Esophagus squamous epithelium (tissue), 5 donors: ENCODE results near the gene CAMK4. TPM values are rescaled to one million over a fixed set of nuclear protein-coding genes. Genes with fewer than 3 reads are reported as not detected.

Source experiments
- DNase-seq: peaks from one replicate; lab custom pipeline; 2025; lab: John Stamatoyannopoulos, UW
- H3K27ac ChIP-seq, 4 donors: fragments of 200-600 bp; sonication (generic); one replicate each; pipeline ENCODE4 v1.5.1; 2016 to 2019; ENCODE audit warnings: mild to moderate bottlenecking in 1 of 4
- H3K27me3 ChIP-seq, 4 donors: fragments of 200-600 bp; sonication (generic); 1 replicate in 3 of 4; 2 replicates in 1 of 4; pipeline versions ENCODE4 v1.5.1 to v1.6.0; 2017 to 2021; ENCODE audit warnings: antibody characterized with exemption in 1 of 4
- H3K36me3 ChIP-seq, 3 donors: fragments of 200-600 bp; sonication (generic); one replicate each; pipeline ENCODE4 v1.5.1; 2016 to 2019
- H3K4me1 ChIP-seq, 3 donors: fragments of 200-600 bp; sonication (generic); one replicate each; pipeline ENCODE4 v1.5.1; 2017 to 2019
- H3K4me3 ChIP-seq, 4 donors: fragments of 200-600 bp; sonication (generic); 1 replicate in 3 of 4; 2 replicates in 1 of 4; pipeline ENCODE4 v1.5.1; 2016 to 2019; ENCODE audit warnings: mild to moderate bottlenecking in 2 of 4, moderate library complexity in 1 of 4
- H3K9me3 ChIP-seq, 3 donors: fragments of 200-600 bp; sonication (generic); one replicate each; pipeline ENCODE4 v1.5.1; 2016 to 2019
- CTCF ChIP-seq, 6 experiments: fragments of 450-650 bp in 4 of 6; fragments of 200-600 bp in 2 of 6; sonication (generic) in 2 of 6; IDR thresholded peaks; one replicate each; pipeline ENCODE4 v1.5.1; 2016 to 2019; ENCODE audit warnings: antibody characterized with exemption in 6 of 6, mild to moderate bottlenecking in 4 of 6, moderate library complexity in 4 of 6
- POLR2A ChIP-seq, 4 donors: fragments of 450-650 bp; IDR thresholded peaks; one replicate each; pipeline ENCODE4 v1.6.1; 2017; ENCODE audit warnings: antibody characterized with exemption in 4 of 4, mild to moderate bottlenecking in 4 of 4, moderate library complexity in 3 of 4
- WGBS, 2 donors: methylation state at CpG; one replicate each; pipeline ENCODE4 v1.1.5; 2018; 5-methylcytosine and 5-hydroxymethylcytosine counted together
- intact Hi-C: fragments of 100-400 bp; cut with DNase I; formaldehyde crosslinking; loops from one replicate; pipeline ENCODE4 v1.15.0; 2022
- total RNA-seq, 4 donors: library from RNA; depleted of rRNA; stranded (reverse); fragments of >200 nt; gene quantifications; one replicate each; pipeline ENCODE4 v1.1.0, GENCODE V29; 2016
- donor health status: DM: yes; HTN: yes; CAD: no.

The CAMK4 gene
- total RNA-seq, 4 donors from 2014 or later: 1.5 to 3.2 (median 2.6) TPM

GRCh38 chr5:111284825-111285224 is 60.6 kb downstream of the CAMK4 start:
- no peaks in the 10 kb centered on the region for H3K36me3 ChIP-seq
- WGBS, 2 donors: 68 to 70% methylated on average over 2 of the region's 2 CpGs
- intact Hi-C loops: loop anchor here (5.0 kb wide), 1 partner anchor 118 kb away; no protein-coding TSS in a partner anchor

GRCh38 chr5:111294551-111294950 is 70.4 kb downstream of the CAMK4 start:
- Histone ChIP-seq H3K4me3 (no peak overlapping the region), H3K4me1 (no peaks in the 10 kb centered on the region), H3K27me3 (no peaks in the 10 kb centered on the region), H3K9me3 (no peaks in the 10 kb centered on the region), H3K36me3 (no peaks in the 10 kb centered on the region), H3K27ac (no peak overlapping the region)
- DNase-seq: no peak
- intact Hi-C loops: no loop called here
- TF ChIP-seq CTCF (IDR thresholded peaks at IDR 0.05): no peak
- no peak for TF ChIP-seq POLR2A (IDR thresholded peaks at IDR 0.05)

More at GRCh38 chr5:111284825-111285224, 60.6 kb downstream of the CAMK4 start:
- H3K9me3 ChIP-seq: no peaks in the 10 kb centered on the region
- H3K4me1 ChIP-seq: no peaks in the 10 kb centered on the region
- no peak overlapping the region for H3K4me3 ChIP-seq
- no peak for DNase-seq
- TF ChIP-seq CTCF (IDR thresholded peaks at IDR 0.05) (no peak), POLR2A (IDR thresholded peaks at IDR 0.05) (no peak)
- H3K27ac ChIP-seq: no peak overlapping the region
- no peaks in the 10 kb centered on the region for H3K27me3 ChIP-seq

GRCh38 chr5:111295649-111296048 is 71.5 kb downstream of the CAMK4 start:
- Histone ChIP-seq H3K9me3 (no peaks in the 10 kb centered on the region), H3K27ac (no peak overlapping the region), H3K4me1 (no peaks in the 10 kb centered on the region), H3K27me3 (no peaks in the 10 kb centered on the region), H3K36me3 (no peaks in the 10 kb centered on the region), H3K4me3 (no peak overlapping the region)
- DNase-seq: no peak
- TF ChIP-seq POLR2A (IDR thresholded peaks at IDR 0.05): no peak
- TF ChIP-seq CTCF (IDR thresholded peaks at IDR 0.05): no peak
- intact Hi-C loops: no loop called here
- 87 to 94% methylated on average over 3 of the region's 3 CpGs for WGBS, 2 donors

GRCh38 chr5:111296570-111296969 is 72.4 kb downstream of the CAMK4 start:
- TF ChIP-seq CTCF (IDR thresholded peaks at IDR 0.05): no peak
- H3K27me3 ChIP-seq: no peaks in the 10 kb centered on the region
- no peak overlapping the region for H3K27ac ChIP-seq
- no peaks in the 10 kb centered on the region for H3K36me3 ChIP-seq
- intact Hi-C loops: no loop called here
- no peak overlapping the region for H3K4me3 ChIP-seq
- 68 to 77% methylated on average over 3 of the region's 3 CpGs for WGBS, 2 donors
- DNase-seq: no peak
- H3K4me1 ChIP-seq: no peaks in the 10 kb centered on the region
- no peaks in the 10 kb centered on the region for H3K9me3 ChIP-seq

- Histone ChIP-seq H3K27me3 (no peaks in the 10 kb centered on the region), H3K9me3 (no peaks in the 10 kb centered on the region), H3K4me3 (no peak overlapping the region), H3K4me1 (no peaks in the 10 kb centered on the region), H3K27ac (no peak overlapping the region), H3K36me3 (no peaks in the 10 kb centered on the region)
- 71 to 83% methylated on average over 5 to 7 of the region's 7 CpGs for WGBS, 2 donors
- TF ChIP-seq POLR2A (IDR thresholded peaks at IDR 0.05) (no peak), CTCF (IDR thresholded peaks at IDR 0.05) (no peak)
- DNase-seq: no peak
- intact Hi-C loops: no loop called here
Measured at GRCh38 chr5:111299067-111299481, 74.9 kb downstream of the CAMK4 start.
